CD14-positive monocyte (primary cell): Measurements from ENCODE around the gene STX12. TPM values are rescaled to one million over a fixed set of nuclear protein-coding genes. Genes with fewer than 3 reads are reported as not detected.

Experiments
- DNase-seq, 3 donors: peaks; one replicate each; pipeline ENCODE4 v3.0.0-alpha.2; 2011 to 2022
- H2AFZ ChIP-seq: 2 replicates; pipeline ENCODE4 v1.6.0; 2012; ENCODE audit warnings: mild to moderate bottlenecking, low read depth, low read length, inconsistent platforms; ENCODE audit not compliant: insufficient read depth, poor library complexity, severe bottlenecking
- H3K27ac ChIP-seq, 2 donors: 1 replicate in 1 of 2; 2 replicates in 1 of 2; pipeline ENCODE4 v1.5.1; 2012 to 2013; ENCODE audit warnings: low read length in 2 of 2, control low read depth in 1 of 2, inconsistent platforms in 1 of 2, low read depth in 1 of 2, mild to moderate bottlenecking in 1 of 2
- H3K27me3 ChIP-seq, 2 donors: one replicate each; pipeline versions ENCODE4 v1.6.0 to v1.6.1; 2011 to 2013; ENCODE audit warnings: low read length in 2 of 2; ENCODE audit not compliant: control insufficient read depth in 2 of 2, insufficient read depth in 2 of 2
- H3K36me3 ChIP-seq, 2 donors: replicated peaks in 1 of 2; 1 replicate in 1 of 2; 2 replicates in 1 of 2; pipeline versions ENCODE4 v1.5.1 to v1.6.1; 2012 to 2013; ENCODE audit warnings: low read length in 2 of 2, control low read depth in 1 of 2, inconsistent platforms in 1 of 2, mild to moderate bottlenecking in 1 of 2; ENCODE audit not compliant: insufficient read depth in 2 of 2, control insufficient read depth in 1 of 2
- H3K4me1 ChIP-seq, 2 donors: 1 replicate in 1 of 2; 2 replicates in 1 of 2; pipeline versions ENCODE4 v1.5.1 to v1.6.1; 2012 to 2013; ENCODE audit warnings: low read length in 2 of 2, control low read depth in 1 of 2, inconsistent platforms in 1 of 2, mild to moderate bottlenecking in 1 of 2, moderate library complexity in 1 of 2; ENCODE audit not compliant: insufficient read depth in 2 of 2, control insufficient read depth in 1 of 2
- H3K4me2 ChIP-seq: replicated peaks from 2 replicates; pipeline ENCODE3; 2012; ENCODE audit warnings: low read length, moderate library complexity, mild to moderate bottlenecking; ENCODE audit not compliant: poor library complexity, severe bottlenecking; ENCODE audit errors: extremely low read depth
- H3K4me3 ChIP-seq, 3 experiments: fragments of 200-600 bp in 1 of 3; sonication (generic) in 1 of 3; replicated peaks in 1 of 3; 1 replicate in 2 of 3; 2 replicates in 1 of 3; pipeline ENCODE4 v1.5.1; 2011 to 2013; ENCODE audit warnings: low read length in 3 of 3, mild to moderate bottlenecking in 3 of 3, control low read depth in 2 of 3, low read depth in 2 of 3, inconsistent platforms in 1 of 3, moderate library complexity in 1 of 3
- H3K79me2 ChIP-seq: 2 replicates; pipeline ENCODE4 v1.6.0; 2012; ENCODE audit warnings: mild to moderate bottlenecking, control low read depth, inconsistent platforms, low read length, moderate library complexity; ENCODE audit not compliant: insufficient read depth
- H3K9ac ChIP-seq: 2 replicates; pipeline ENCODE4 v1.6.0; 2017; ENCODE audit warnings: low read length, mild to moderate bottlenecking; ENCODE audit not compliant: insufficient read depth, poor library complexity, severe bottlenecking
- H3K9me3 ChIP-seq, 2 donors: replicated peaks in 1 of 2; 1 replicate in 1 of 2; 2 replicates in 1 of 2; pipeline versions ENCODE4 v1.5.1 to v1.6.1; 2012 to 2013; ENCODE audit warnings: low read length in 2 of 2, control low read depth in 1 of 2; ENCODE audit not compliant: control insufficient read depth in 1 of 2, insufficient read depth in 1 of 2
- H4K20me1 ChIP-seq: 2 replicates; pipeline ENCODE4 v1.6.0; 2012; ENCODE audit warnings: mild to moderate bottlenecking, low read length, control low read depth, moderate library complexity; ENCODE audit not compliant: insufficient read depth
- H3K27ac Mint-ChIP-seq, 7 donors: one replicate each; pipeline ENCODE4 v1.8.0; 2020; ENCODE audit warnings: mild to moderate bottlenecking in 7 of 7, mixed read lengths in 7 of 7, moderate library complexity in 6 of 7, inconsistent platforms in 2 of 7
- H3K27me3 Mint-ChIP-seq, 3 donors: one replicate each; pipeline ENCODE4 v1.8.0; 2021 to 2022; ENCODE audit warnings: low read depth in 3 of 3, mild to moderate bottlenecking in 3 of 3, mixed read lengths in 3 of 3, moderate library complexity in 3 of 3, inconsistent platforms in 1 of 3
- H3K36me3 Mint-ChIP-seq, 2 donors: one replicate each; pipeline ENCODE4 v1.8.0; 2020; ENCODE audit warnings: mixed read lengths in 2 of 2, inconsistent platforms in 1 of 2, mild to moderate bottlenecking in 1 of 2
- H3K4me1 Mint-ChIP-seq: one replicate; pipeline ENCODE4 v1.8.0; 2020; ENCODE audit warnings: mild to moderate bottlenecking, mixed read lengths
- H3K4me3 Mint-ChIP-seq, 2 donors: one replicate each; pipeline ENCODE4 v1.8.0; 2020; ENCODE audit warnings: mild to moderate bottlenecking in 2 of 2, mixed read lengths in 2 of 2, moderate library complexity in 1 of 2
- H3K9me3 Mint-ChIP-seq, 7 donors: one replicate each; pipeline ENCODE4 v1.8.0; 2020 to 2022; ENCODE audit warnings: mixed read lengths in 7 of 7, mild to moderate bottlenecking in 6 of 7, moderate library complexity in 6 of 7, inconsistent platforms in 2 of 7
- CTCF ChIP-seq: fragments of 200-600 bp; IDR thresholded peaks from one replicate; pipeline ENCODE4 v1.8.0; 2022; ENCODE audit warnings: antibody characterized with exemption, mild to moderate bottlenecking
- WGBS: methylation state at CpG from one replicate; pipeline ENCODE4 v1.1.5; 2013; ENCODE audit warnings: missing lambda C conversion rate; ENCODE audit not compliant: insufficient coverage; 5-methylcytosine and 5-hydroxymethylcytosine counted together
- intact Hi-C, 2 donors: fragments of 100-400 bp; cut with micrococcal nuclease; formaldehyde crosslinking; loops; one replicate each; pipeline versions ENCODE4 v1.15.0 to v1.15.1; 2023
- polyA plus RNA-seq, 3 donors: library from polyadenylated mRNA; depleted of rRNA in 1 of 3; unstranded in 2 of 3; stranded (reverse) in 1 of 3; fragments of 300-500 nt in 2 of 3; fragments of >200 nt in 1 of 3; fragmentation: Illumina TruSeq in 2 of 3; gene quantifications; 1 replicate in 2 of 3; 2 replicates in 1 of 3; pipeline ENCODE4 v1.2.3, GENCODE V29; 2012 to 2021

STX12 gene
- polyA plus RNA-seq, 3 donors, result 29.4 to 49.4 (median 36.2) TPM

DNA sequence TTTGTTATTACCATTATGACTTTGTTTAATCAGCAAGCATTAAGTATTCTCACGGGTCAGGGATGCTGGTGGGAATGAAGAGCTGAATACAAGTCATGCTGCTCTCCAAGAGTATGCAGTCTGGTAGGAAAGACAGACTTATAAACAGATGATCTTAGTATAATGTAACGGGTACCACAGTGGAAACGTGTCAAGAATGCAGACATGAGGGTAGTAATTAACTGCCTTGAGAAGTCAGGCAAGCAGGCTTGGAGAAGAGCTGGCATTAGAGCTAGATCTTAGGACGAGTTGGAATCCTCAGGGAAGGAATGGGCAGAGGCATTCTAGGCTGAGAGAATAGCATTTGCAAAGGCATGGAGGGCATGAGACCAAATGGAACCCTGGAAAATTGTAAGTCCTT, 27.6 kb upstream of the STX12 start:
- Histone ChIP-seq H2AFZ (no peak overlapping the region), H3K9me3 (no peaks in the 10 kb centered on the region), H3K27ac (no peak overlapping the region), H3K36me3 (peaks cover 41 to 62% of the 10 kb centered on the region in 2 donors), H4K20me1 (no peaks in the 10 kb centered on the region), H3K27me3 (no peaks in the 10 kb centered on the region), H3K4me1 (no peaks in the 10 kb centered on the region), H3K4me2 (no peak overlapping the region), H3K9ac (no peak overlapping the region), H3K79me2 (no peaks in the 10 kb centered on the region), H3K4me3 (no peak overlapping the region)
- intact Hi-C loops, result no loop called here
- peak overlapping the region in 1 of 7 donors; percentile 70 for H3K27ac Mint-ChIP-seq
- no peak for TF ChIP-seq CTCF
- peaks cover 4% of the 10 kb centered on the region for H3K4me1 Mint-ChIP-seq
- peaks cover 56 to 65% of the 10 kb centered on the region in 2 donors for H3K36me3 Mint-ChIP-seq
- no peak overlapping the region for H3K4me3 Mint-ChIP-seq
- no peak for DNase-seq
- no peaks in the 10 kb centered on the region for H3K27me3 Mint-ChIP-seq
- WGBS, result 98% methylated on average over 4 of the region's 4 CpGs
- no peaks in the 10 kb centered on the region for H3K9me3 Mint-ChIP-seq

DNA sequence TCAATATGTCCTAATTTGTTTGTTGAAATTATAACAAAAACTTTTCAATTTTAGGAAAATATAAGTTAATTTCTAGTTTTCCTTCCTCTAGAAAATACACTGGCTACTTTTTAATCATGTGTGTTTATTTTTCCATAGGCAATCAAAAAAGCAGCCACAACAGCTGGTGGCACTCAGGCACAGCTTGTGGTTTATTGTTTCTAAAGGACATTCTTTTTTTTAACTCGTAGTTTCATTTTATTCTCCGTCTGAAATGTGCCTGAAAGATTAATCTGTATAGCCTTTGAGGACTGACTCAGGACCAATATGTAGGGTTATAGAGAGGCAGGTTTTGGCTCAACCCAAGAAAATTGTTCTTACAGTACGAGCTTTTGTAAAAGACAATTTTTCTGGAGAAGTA, 20.7 kb upstream of the STX12 start:
- Histone ChIP-seq H4K20me1 (no peaks in the 10 kb centered on the region), H3K36me3 (peaks cover 51 to 86% of the 10 kb centered on the region in 2 donors), H3K79me2 (no peaks in the 10 kb centered on the region), H2AFZ (no peak overlapping the region), H3K9me3 (no peaks in the 10 kb centered on the region), H3K27ac (no peak overlapping the region), H3K9ac (no peak overlapping the region), H3K4me1 (no peaks in the 10 kb centered on the region), H3K27me3 (no peaks in the 10 kb centered on the region), H3K4me2 (no peak overlapping the region), H3K4me3 (no peak overlapping the region)
- no peaks in the 10 kb centered on the region for H3K27me3 Mint-ChIP-seq
- H3K4me3 Mint-ChIP-seq, result no peak overlapping the region
- DNase-seq, result no peak
- WGBS, result 94% methylated on average over 3 of the region's 3 CpGs
- no peak for TF ChIP-seq CTCF
- no peaks in the 10 kb centered on the region for H3K9me3 Mint-ChIP-seq
- no peak overlapping the region for H3K27ac Mint-ChIP-seq
- H3K4me1 Mint-ChIP-seq, result peaks cover 4% of the 10 kb centered on the region
- intact Hi-C loops, result no loop called here
- H3K36me3 Mint-ChIP-seq, result peaks cover 61 to 83% of the 10 kb centered on the region in 2 donors
